ENCODE measurements around the gene SULT1C4. TPM values are rescaled to one million over a fixed set of nuclear protein-coding genes. Genes with fewer than 3 reads are reported as not detected.
A peak's percentile ranks its signal among the peaks of the same experiment; 100 is the strongest.

Gene SULT1C4
- total RNA-seq: 12.5 TPM

DNA sequence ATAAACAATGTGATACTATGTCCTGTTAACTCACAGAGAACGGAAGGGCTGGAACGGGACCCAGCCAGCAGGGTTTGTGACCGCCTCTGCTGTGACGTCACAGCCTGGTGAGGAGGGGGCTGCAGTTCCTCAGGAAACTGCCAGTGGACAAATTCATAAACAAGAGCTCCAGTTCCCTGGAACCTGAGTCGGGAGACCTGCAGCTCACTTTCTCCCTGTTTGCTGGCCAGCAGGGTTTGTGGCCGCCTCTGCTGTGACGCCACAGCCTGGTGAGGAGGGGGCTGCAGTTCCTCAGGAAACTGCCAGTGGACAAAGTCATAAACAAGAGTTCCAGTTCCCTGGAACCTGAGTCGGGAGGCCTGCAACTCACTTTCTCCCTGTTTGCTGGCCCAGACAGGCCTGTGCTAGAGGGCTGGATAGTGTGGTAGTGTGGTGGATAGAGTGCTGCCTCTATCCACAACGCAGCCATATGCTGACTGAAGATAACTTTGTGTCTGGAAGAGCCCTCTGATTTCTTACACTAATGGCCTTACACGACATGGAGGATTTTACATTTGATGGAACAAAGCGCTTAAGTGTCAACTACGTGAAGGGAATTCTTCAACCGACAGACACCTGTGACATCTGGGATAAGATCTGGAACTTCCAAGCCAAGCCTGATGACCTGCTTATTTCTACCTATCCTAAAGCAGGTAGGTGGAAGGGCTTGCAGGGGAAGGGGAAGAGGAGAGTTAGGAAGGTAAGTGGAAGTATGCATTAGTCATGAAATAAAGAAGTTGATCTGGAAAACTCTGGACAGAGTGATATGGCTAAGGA, at the start of gene SULT1C4:
SULT1C4 (plus strand) TSS at position 140 of the 816 bp plus-strand sequence; CDS start at position 524, 384 bp downstream.
- Histone ChIP-seq H3K9me3 (ENCODE audit: control insufficient read depth in 3 of 3, low read length in 3 of 3) (no peaks in the 10 kb centered on the region), H3K9ac (ENCODE audit: low read depth in 1 of 3, low read length in 3 of 3) (peak within 1 kb of the TSS in 2 of 3 donors; percentile 36 to 68), H3K36me3 (ENCODE audit: control insufficient read depth in 3 of 3, insufficient read depth in 3 of 3, low read length in 3 of 3) (no peaks in the 10 kb centered on the region), H3K27ac (ENCODE audit: low read depth, low read length) (no peak within 1 kb of the TSS), H3K27me3 (ENCODE audit: control insufficient read depth in 3 of 3, insufficient read depth in 3 of 3, low read length in 3 of 3) (no peaks in the 10 kb centered on the region), H3K4me3 (ENCODE audit: low read length in 3 of 3) (peak within 1 kb of the TSS; percentile 49 to 72 (median 55)), H3K4me1 (ENCODE audit: control insufficient read depth in 3 of 3, insufficient read depth in 3 of 3, low read length in 3 of 3) (peaks cover 0 to 8% (median 0%) of the 10 kb centered on the region in 3 donors)

DNA sequence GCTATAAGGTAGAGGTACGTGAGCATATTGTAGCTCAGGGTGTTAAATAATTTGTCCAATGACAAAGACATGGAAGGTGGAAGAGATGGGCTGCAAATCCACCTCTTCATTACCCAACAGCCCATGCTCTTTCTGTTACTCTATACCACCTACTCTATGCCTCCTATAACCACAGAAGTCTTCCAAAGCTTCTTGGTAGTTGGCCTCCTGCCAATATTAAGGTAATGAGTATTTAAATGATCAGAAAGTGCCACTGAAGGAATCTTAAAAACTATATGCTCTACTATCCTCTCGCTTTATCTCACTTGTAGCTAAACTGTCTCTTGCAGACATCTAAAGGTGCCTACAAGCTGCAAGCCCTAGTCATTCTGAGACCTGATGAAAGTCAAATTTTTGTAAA, 48.0 kb upstream of the SULT1C4 start:
- H3K4me1 ChIP-seq (ENCODE audit: control insufficient read depth in 3 of 3, insufficient read depth in 3 of 3, low read length in 3 of 3): no peaks in the 10 kb centered on the region
- H3K9ac ChIP-seq (ENCODE audit: low read depth in 1 of 3, low read length in 3 of 3): no peak overlapping the region
- H3K9me3 ChIP-seq (ENCODE audit: control insufficient read depth in 3 of 3, low read length in 3 of 3): no peaks in the 10 kb centered on the region
- no peaks in the 10 kb centered on the region for H3K36me3 ChIP-seq (ENCODE audit: control insufficient read depth in 3 of 3, insufficient read depth in 3 of 3, low read length in 3 of 3)
- H3K27me3 ChIP-seq (ENCODE audit: control insufficient read depth in 3 of 3, insufficient read depth in 3 of 3, low read length in 3 of 3): no peaks in the 10 kb centered on the region
- no peak overlapping the region for H3K27ac ChIP-seq (ENCODE audit: low read depth, low read length)
- no peak overlapping the region for H3K4me3 ChIP-seq (ENCODE audit: low read length in 3 of 3)

DNA sequence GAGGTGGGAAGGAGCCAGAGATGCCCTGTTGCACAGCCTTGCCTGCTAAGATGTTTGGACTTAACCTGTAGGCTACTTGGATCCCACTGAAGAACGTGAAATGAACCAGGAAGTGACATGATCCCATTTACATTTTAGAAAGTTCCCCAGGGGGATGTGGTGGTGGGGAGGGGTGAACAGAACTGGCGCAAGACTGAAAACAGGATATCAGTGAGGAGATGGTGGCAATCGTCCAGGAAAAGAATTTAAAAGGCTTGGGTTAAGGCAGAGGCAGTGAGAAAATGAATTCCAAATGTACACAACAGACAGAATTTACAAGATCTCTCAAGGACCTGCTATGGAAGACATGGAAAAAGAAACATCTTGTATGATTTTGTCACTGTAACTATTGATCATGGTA, 46.8 kb upstream of the SULT1C4 start:
- no peaks in the 10 kb centered on the region for H3K27me3 ChIP-seq (ENCODE audit: control insufficient read depth in 3 of 3, insufficient read depth in 3 of 3, low read length in 3 of 3)
- no peaks in the 10 kb centered on the region for H3K9me3 ChIP-seq (ENCODE audit: control insufficient read depth in 3 of 3, low read length in 3 of 3)
- no peak overlapping the region for H3K4me3 ChIP-seq (ENCODE audit: low read length in 3 of 3)
- H3K36me3 ChIP-seq (ENCODE audit: control insufficient read depth in 3 of 3, insufficient read depth in 3 of 3, low read length in 3 of 3): no peaks in the 10 kb centered on the region
- H3K9ac ChIP-seq (ENCODE audit: low read depth in 1 of 3, low read length in 3 of 3): no peak overlapping the region
- H3K27ac ChIP-seq (ENCODE audit: low read depth, low read length): no peak overlapping the region
- no peaks in the 10 kb centered on the region for H3K4me1 ChIP-seq (ENCODE audit: control insufficient read depth in 3 of 3, insufficient read depth in 3 of 3, low read length in 3 of 3)

- Histone ChIP-seq H3K4me3 (ENCODE audit: low read length in 3 of 3) (no peak overlapping the region), H3K27me3 (ENCODE audit: control insufficient read depth in 3 of 3, insufficient read depth in 3 of 3, low read length in 3 of 3) (peaks cover 0 to 4% (median 0%) of the 10 kb centered on the region in 3 donors), H3K9ac (ENCODE audit: low read depth in 1 of 3, low read length in 3 of 3) (no peak overlapping the region), H3K36me3 (ENCODE audit: control insufficient read depth in 3 of 3, insufficient read depth in 3 of 3, low read length in 3 of 3) (no peaks in the 10 kb centered on the region), H3K4me1 (ENCODE audit: control insufficient read depth in 3 of 3, insufficient read depth in 3 of 3, low read length in 3 of 3) (no peaks in the 10 kb centered on the region), H3K9me3 (ENCODE audit: control insufficient read depth in 3 of 3, low read length in 3 of 3) (no peaks in the 10 kb centered on the region), H3K27ac (ENCODE audit: low read depth, low read length) (no peak overlapping the region)
Observed at GRCh38 chr2:108345951-108346350, 31.8 kb upstream of the SULT1C4 start.

DNA sequence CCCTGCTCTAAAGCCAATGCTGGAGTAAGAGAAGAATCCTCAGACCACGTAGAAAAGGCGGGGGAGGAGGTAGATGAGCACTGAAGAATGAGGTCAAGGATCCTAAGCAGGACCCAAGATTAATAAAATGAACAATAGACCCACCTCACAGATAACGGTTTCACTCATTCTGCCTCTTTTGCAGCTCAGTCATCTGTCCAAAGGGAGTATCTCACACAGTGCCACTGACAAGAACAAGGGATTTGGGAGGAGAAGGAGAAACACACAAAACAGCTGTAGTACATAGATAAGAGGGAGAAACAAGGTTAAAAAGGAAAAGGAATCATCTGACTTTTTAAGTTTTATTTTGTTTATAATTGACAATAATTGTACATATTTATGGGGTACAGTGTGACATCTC, 30.9 kb upstream of the SULT1C4 start:
- Histone ChIP-seq H3K4me1 (ENCODE audit: control insufficient read depth in 3 of 3, insufficient read depth in 3 of 3, low read length in 3 of 3) (no peaks in the 10 kb centered on the region), H3K27me3 (ENCODE audit: control insufficient read depth in 3 of 3, insufficient read depth in 3 of 3, low read length in 3 of 3) (peaks cover 0 to 4% (median 0%) of the 10 kb centered on the region in 3 donors), H3K36me3 (ENCODE audit: control insufficient read depth in 3 of 3, insufficient read depth in 3 of 3, low read length in 3 of 3) (no peaks in the 10 kb centered on the region), H3K27ac (ENCODE audit: low read depth, low read length) (no peak overlapping the region), H3K9ac (ENCODE audit: low read depth in 1 of 3, low read length in 3 of 3) (no peak overlapping the region), H3K4me3 (ENCODE audit: low read length in 3 of 3) (no peak overlapping the region), H3K9me3 (ENCODE audit: control insufficient read depth in 3 of 3, low read length in 3 of 3) (no peaks in the 10 kb centered on the region)

DNA sequence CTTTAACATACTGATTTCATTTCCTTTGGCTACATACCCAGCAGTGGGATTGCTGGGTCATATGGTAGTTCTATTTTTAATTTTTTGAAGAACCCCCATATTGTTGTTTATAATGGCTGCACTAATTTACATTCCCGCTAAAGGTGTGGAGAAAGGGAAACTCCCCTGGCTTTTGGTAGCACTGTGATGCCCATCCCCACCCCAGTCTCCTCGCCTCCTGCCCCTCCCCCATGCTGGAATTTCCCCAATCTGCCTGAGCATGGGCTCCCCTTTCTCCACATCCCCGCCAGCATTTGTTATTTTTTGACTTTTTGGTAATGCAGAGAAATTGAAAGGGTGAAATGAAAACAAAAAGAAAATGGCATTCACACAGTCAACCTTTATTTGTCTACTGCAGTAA, 30.0 kb upstream of the SULT1C4 start:
- no peaks in the 10 kb centered on the region for H3K9me3 ChIP-seq (ENCODE audit: control insufficient read depth in 3 of 3, low read length in 3 of 3)
- no peak overlapping the region for H3K9ac ChIP-seq (ENCODE audit: low read depth in 1 of 3, low read length in 3 of 3)
- H3K4me1 ChIP-seq (ENCODE audit: control insufficient read depth in 3 of 3, insufficient read depth in 3 of 3, low read length in 3 of 3): no peaks in the 10 kb centered on the region
- H3K4me3 ChIP-seq (ENCODE audit: low read length in 3 of 3): no peak overlapping the region
- no peak overlapping the region for H3K27ac ChIP-seq (ENCODE audit: low read depth, low read length)
- H3K36me3 ChIP-seq (ENCODE audit: control insufficient read depth in 3 of 3, insufficient read depth in 3 of 3, low read length in 3 of 3): no peaks in the 10 kb centered on the region
- peaks cover 0 to 4% (median 0%) of the 10 kb centered on the region in 3 donors for H3K27me3 ChIP-seq (ENCODE audit: control insufficient read depth in 3 of 3, insufficient read depth in 3 of 3, low read length in 3 of 3)

DNA sequence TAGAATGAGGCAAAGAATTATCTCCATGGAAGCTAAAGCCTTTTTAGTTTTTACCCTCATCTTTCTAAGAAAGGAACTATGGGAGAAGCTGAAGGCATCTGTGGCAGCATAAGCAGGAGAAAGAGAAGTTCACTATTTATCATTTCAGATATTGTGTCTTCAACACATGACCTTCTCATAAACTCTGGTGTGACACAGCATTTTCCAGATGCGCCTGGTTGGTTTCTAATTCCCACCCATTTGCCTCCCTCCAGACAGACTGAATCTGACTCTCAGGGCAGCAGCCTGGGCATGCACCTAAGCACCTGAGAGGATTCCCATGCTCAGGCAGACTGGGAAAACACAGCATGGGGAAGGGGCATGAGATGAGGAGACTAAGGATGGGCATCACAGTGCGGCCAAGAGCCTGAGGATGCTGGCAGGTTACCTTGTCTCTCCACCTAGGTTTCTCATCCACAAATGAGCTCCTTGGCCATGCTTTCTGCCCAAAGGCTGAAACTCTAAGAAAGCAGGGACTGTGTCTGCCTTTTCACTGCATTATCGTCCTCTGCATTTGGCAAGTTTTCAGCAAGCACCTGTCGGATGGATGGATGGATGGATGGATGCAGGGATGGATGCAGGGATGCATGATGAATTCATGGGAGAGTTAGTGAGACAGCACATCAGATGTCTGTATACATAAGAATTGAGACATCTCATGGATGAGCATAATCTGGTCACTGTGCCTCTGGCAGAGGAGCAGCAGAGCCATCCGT, 28.8 kb upstream of the SULT1C4 start:
- H3K4me3 ChIP-seq (ENCODE audit: low read length in 3 of 3): no peak overlapping the region
- no peak overlapping the region for H3K9ac ChIP-seq (ENCODE audit: low read depth in 1 of 3, low read length in 3 of 3)
- H3K4me1 ChIP-seq (ENCODE audit: control insufficient read depth in 3 of 3, insufficient read depth in 3 of 3, low read length in 3 of 3): no peaks in the 10 kb centered on the region
- H3K27me3 ChIP-seq (ENCODE audit: control insufficient read depth in 3 of 3, insufficient read depth in 3 of 3, low read length in 3 of 3): peaks cover 0 to 4% (median 0%) of the 10 kb centered on the region in 3 donors
- H3K27ac ChIP-seq (ENCODE audit: low read depth, low read length): no peak overlapping the region
- no peaks in the 10 kb centered on the region for H3K9me3 ChIP-seq (ENCODE audit: control insufficient read depth in 3 of 3, low read length in 3 of 3)
- H3K36me3 ChIP-seq (ENCODE audit: control insufficient read depth in 3 of 3, insufficient read depth in 3 of 3, low read length in 3 of 3): no peaks in the 10 kb centered on the region

- H3K27ac ChIP-seq (ENCODE audit: low read depth, low read length): no peak overlapping the region
- no peak overlapping the region for H3K4me3 ChIP-seq (ENCODE audit: low read length in 3 of 3)
Observed at GRCh38 chr2:108349571-108349928, 28.2 kb upstream of the SULT1C4 start.

GRCh38 chr2:108351889-108352288, 25.9 kb upstream of the SULT1C4 start:
- Histone ChIP-seq H3K27me3 (ENCODE audit: control insufficient read depth in 3 of 3, insufficient read depth in 3 of 3, low read length in 3 of 3) (peaks cover 0 to 4% (median 0%) of the 10 kb centered on the region in 3 donors), H3K4me1 (ENCODE audit: control insufficient read depth in 3 of 3, insufficient read depth in 3 of 3, low read length in 3 of 3) (no peaks in the 10 kb centered on the region), H3K9ac (ENCODE audit: low read depth in 1 of 3, low read length in 3 of 3) (no peak overlapping the region), H3K4me3 (ENCODE audit: low read length in 3 of 3) (no peak overlapping the region), H3K27ac (ENCODE audit: low read depth, low read length) (no peak overlapping the region), H3K9me3 (ENCODE audit: control insufficient read depth in 3 of 3, low read length in 3 of 3) (no peaks in the 10 kb centered on the region), H3K36me3 (ENCODE audit: control insufficient read depth in 3 of 3, insufficient read depth in 3 of 3, low read length in 3 of 3) (no peaks in the 10 kb centered on the region)

More at GRCh38 chr2:108349571-108349928, 28.2 kb upstream of the SULT1C4 start:
- no peak overlapping the region for H3K9ac ChIP-seq (ENCODE audit: low read depth in 1 of 3, low read length in 3 of 3)
- no peaks in the 10 kb centered on the region for H3K36me3 ChIP-seq (ENCODE audit: control insufficient read depth in 3 of 3, insufficient read depth in 3 of 3, low read length in 3 of 3)
- H3K4me1 ChIP-seq (ENCODE audit: control insufficient read depth in 3 of 3, insufficient read depth in 3 of 3, low read length in 3 of 3): no peaks in the 10 kb centered on the region
- peaks cover 0 to 4% (median 0%) of the 10 kb centered on the region in 3 donors for H3K27me3 ChIP-seq (ENCODE audit: control insufficient read depth in 3 of 3, insufficient read depth in 3 of 3, low read length in 3 of 3)
- no peaks in the 10 kb centered on the region for H3K9me3 ChIP-seq (ENCODE audit: control insufficient read depth in 3 of 3, low read length in 3 of 3)

GRCh38 chr2:108354136-108354535, 23.6 kb upstream of the SULT1C4 start:
- Histone ChIP-seq H3K4me1 (ENCODE audit: control insufficient read depth in 3 of 3, insufficient read depth in 3 of 3, low read length in 3 of 3) (no peaks in the 10 kb centered on the region), H3K9me3 (ENCODE audit: control insufficient read depth in 3 of 3, low read length in 3 of 3) (no peaks in the 10 kb centered on the region), H3K27ac (ENCODE audit: low read depth, low read length) (no peak overlapping the region), H3K36me3 (ENCODE audit: control insufficient read depth in 3 of 3, insufficient read depth in 3 of 3, low read length in 3 of 3) (no peaks in the 10 kb centered on the region), H3K27me3 (ENCODE audit: control insufficient read depth in 3 of 3, insufficient read depth in 3 of 3, low read length in 3 of 3) (no peaks in the 10 kb centered on the region), H3K9ac (ENCODE audit: low read depth in 1 of 3, low read length in 3 of 3) (no peak overlapping the region), H3K4me3 (ENCODE audit: low read length in 3 of 3) (no peak overlapping the region)
